Stimulated activated CD4-positive, alpha-beta T cell treated with anti-CD3 and anti-CD28 coated beads, Interleukin-15, amount 100 ng/mL, for 1 hour (primary cell): ENCODE measurements around the gene DHX34.
"Not testable (repeated sequence)": the region's sequence is repeated elsewhere in the genome, so short reads cannot be mapped to it uniquely, and the experiment has no call there.

Source experiments
- DNase-seq, 2 donors: peaks; one replicate each; pipeline ENCODE4 v3.0.0-alpha.2; 2020; ENCODE audit warnings: low read depth in 1 of 2, low spot score in 1 of 2

DHX34 gene

DNA sequence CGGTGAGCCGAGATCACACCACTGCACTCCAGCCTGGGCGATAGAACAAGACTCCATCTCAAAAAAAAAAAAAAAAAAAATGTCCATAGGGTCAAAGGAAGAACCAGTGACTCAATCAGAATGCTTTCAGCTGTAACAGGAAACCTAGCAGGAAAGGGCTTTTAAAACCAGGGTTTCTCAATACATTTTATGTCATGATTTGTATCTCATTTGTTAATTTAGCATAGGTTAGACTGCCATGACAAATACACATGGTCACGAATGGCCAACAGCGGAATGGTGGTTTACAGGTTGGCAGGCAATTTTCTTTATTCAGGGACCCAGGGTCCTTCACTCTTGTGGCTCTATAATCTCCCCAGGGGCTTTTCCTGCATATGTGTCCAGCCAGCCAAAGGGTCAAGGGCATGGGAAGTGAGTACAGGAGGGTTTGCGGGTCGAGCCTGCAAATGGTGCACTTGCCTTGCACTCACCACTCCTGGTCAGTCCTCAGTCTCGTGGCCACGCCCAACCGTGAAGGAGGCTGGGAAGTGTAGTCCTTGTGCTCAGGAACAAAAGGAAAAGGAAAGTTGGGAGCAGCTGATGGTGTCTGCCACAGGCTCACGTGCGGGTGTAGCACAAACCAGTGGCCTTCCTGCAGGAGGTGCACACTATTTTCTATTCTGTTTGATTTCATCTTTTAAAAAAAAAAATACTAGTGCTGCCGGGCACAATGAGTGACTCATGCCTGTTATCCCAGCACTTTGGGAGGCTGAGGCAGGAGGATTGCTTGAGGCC is 14.8 kb downstream of the DHX34 start:
- no peak for DNase-seq

DNA sequence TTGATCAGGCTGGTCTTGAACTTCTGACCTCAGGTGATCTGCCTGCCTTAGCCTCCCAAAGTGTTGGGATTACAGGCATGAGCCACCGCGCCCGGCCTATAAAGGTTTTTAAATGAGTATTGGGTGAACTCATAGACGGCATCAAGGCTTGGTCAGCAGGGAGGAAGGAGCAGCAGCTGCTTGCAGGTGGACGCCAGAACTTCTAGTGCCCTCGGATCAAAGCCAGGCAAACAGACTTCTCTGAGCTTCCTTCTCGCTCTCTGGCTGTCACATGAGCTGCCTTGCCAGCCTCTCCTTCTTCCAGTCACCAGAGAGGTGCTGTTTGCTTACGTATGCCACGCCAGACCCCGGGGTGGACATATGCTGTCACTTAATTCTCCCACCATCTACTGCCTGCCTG is 16.3 kb downstream of the DHX34 start:
- DNase-seq = not testable (repeated sequence)

DNA sequence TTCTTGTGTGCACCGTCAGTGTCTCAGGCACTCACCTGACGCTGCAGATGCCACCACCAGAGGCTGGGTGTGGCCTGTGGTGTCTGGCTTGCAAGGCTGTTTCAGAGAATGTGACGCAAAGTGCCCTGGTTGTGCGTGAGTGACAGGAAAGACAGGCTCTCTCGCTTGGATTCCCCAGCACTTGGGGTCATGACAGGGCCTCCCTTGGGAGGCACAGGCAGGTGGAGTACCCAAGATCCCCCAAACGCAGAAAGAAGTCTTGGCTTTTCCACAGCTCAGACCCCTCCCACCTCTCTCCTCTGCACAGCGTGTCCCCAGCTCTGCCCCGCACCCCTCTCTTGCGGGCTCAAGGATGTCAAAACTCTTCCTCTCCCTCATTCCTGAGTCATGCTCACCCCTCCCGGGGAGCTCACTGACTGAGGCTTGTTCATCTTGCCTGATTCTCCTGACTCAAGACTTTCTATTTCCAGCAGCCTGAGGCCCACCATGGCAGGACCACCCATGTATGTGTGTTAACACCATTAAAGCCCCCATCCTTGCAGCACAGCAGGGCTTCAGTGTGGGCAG is 21.0 kb downstream of the DHX34 start:
- DNase-seq = no peak

DNA sequence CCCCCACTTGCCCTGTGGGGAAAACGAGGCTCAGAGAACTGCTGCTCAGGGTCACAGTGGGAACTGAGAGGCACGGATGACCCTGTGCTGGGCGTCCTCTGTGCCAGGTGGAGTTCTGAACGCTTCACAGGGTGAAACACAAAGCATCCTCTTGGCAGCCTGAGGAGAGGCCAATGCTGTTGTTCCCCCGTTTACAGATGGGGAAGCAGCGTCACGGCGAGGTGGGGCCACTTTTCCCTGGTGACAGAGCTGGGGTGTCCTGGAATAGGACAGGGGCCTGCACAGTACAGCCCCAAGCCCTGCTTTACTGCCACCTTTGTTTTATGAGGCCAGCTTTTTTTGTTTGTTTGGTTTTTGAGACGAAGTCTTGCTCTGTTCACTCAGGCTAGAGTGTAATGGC is 22.1 kb downstream of the DHX34 start:
- DNase-seq = no peak

DNA sequence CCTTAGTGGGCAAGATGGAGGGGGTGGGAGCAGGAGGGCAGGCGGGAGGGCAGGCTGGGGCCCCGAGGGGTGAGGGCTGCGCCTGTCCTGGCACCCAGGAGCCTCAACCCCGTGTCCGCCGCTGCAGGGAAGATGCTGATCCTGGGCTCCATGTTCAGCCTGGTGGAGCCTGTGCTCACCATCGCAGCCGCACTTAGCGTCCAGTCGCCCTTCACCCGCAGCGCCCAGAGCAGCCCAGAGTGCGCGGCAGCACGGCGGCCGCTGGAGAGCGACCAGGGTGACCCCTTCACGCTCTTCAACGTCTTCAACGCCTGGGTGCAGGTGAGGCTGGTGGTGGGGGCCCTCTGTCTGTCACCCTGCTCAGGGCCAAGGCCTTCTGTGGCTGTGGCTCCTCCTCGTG is 23.5 kb downstream of the DHX34 start:
- no peak for DNase-seq

DNA sequence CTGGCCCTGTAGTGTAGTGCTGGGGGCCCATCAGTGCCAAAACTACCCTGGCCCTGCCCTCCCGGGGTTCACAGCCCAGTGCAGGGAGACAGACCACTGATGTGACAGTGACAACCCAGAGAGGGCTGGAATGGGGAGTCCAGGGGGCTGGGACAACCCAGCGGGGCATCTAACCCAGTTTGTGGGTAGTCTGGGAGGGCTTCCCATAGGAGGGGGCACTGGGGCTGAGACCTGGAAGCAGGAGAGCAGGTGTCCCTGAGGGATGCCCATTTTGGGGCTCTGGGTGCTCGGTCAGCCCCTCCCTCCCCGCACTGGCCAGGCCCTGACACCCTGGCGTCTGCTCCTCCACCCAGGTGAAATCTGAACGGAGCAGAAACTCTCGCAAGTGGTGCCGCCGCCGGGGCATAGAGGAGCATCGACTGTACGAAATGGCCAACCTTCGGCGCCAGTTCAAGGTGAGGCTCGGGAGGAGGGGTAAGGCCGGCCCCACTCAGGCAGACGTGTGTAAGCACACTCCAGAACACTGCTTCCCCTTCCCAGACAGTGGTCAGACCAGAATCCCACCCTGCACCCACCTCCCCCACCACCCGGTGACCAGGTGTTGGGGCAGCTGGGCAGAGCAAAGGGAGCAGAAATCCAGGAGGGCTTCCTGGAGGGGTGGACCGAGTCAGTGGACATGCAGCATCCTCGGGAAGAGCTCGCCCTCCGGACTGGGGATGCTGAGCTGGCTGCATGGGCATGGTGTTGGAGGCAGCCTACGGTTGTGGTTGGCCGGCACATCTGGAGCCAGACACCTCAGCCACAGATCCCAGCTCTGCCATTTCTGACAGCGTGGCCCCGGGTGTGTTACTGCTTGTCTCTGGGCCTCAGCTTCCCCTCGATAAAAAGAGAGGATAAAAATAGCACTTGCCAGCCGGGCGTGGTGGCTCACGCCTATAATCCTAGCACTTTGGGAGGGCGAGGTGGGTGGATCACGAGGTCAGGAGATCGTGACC is 24.4 kb downstream of the DHX34 start:
- DNase-seq = no peak

DNA sequence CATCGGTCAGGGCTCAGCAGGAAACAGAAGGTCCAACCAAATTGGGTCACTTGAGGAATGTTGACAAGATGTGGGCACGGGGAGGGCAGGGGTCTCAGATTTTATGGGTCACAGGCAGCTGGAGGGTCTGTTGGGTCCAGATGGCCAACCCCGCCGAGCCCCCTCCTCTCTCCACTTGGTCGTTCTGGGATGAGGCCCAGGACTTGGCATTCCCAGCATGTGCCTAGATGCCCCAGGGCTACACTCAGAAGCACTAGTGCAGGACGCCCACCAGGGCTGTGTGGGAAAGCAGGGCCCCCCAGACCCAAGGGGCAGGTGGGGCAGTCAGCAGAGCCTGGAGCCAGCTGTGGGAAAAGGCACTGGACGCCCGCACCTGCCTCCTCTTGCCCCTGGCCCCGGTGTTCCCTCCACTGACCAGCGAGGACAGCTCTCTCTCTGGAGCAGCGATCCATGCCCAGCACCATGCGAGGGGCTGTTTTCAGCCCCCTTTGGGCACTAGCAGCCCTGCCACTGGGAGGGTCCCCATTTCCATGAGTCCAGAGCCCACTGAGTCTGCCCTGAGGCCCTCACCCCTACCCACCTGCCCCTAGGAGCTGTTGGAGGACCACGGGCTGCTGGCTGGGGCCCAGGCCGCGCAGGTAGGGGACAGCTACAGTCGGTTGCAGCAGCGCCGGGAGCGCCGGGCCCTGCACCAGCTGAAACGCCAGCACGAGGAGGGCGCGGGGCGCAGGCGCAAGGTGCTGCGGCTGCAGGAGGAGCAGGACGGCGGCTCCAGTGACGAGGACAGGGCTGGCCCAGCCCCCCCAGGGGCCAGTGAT is 26.0 kb downstream of the DHX34 start:
- DNase-seq = no peak

DNA sequence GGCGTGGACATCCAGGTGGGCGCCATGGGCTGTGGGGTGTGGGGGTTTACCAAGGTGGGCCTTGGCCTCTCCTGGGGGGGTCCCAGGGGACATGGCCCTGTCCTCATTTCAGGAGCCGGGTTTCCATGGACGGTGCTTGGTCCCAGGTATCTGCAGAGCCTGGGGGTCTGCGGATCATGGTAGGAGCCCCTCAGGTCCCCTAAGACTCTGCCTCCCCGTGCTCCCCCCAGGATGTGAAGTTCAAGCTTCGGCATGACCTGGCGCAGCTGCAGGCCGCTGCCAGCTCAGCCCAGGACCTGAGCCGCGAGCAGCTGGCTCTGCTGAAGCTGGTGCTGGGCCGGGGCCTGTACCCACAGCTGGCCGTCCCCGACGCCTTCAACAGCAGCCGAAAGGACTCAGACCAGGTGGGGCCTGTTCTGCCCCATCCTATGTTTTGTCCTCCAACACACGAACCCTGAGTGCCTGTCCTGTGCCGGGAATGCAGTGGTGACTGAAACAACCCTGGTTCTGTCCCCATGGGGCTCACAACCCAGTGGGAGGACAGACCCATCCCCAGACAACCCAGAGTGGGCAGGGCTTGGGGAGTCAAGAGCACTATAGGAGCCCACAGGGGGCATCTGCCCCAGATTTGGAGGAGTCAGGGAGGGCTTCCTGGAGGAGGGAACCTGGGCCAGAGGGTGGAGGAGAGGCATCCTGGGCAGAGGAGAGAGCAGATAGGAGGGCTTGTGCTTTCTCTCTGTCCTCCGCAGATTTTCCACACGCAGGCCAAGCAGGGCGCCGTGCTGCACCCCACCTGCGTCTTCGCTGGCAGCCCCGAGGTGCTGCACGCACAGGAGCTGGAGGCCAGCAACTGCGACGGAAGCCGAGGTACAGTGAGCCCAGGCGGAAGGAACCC is 26.8 kb downstream of the DHX34 start:
- no peak for DNase-seq

DNA sequence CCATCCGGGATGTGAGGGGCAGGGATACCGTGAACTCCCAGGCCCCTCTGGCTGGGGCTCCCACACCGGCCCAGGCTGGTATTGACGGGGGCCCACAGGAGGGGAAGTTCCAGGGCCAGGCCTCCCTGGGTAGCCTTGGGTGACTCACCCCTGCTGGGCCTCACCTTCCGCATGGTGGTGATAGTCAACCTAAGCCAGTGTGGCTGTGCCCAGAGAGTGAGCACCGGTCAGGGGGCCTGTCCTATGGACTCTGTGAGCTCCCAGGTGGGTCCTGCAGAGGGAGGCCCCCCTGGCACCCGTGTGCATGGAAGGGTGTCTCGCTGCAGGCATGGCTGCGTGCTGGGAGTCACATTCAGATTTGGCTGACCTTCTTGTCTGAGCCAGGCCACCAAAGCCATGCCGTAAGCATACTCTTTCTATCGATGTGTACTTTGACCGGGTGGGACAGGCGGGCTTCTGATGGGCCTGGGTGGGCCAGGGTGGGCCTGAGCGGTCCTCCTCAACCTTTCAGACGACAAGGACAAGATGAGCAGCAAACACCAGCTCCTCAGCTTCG is 27.6 kb downstream of the DHX34 start:
- no peak for DNase-seq

DNA sequence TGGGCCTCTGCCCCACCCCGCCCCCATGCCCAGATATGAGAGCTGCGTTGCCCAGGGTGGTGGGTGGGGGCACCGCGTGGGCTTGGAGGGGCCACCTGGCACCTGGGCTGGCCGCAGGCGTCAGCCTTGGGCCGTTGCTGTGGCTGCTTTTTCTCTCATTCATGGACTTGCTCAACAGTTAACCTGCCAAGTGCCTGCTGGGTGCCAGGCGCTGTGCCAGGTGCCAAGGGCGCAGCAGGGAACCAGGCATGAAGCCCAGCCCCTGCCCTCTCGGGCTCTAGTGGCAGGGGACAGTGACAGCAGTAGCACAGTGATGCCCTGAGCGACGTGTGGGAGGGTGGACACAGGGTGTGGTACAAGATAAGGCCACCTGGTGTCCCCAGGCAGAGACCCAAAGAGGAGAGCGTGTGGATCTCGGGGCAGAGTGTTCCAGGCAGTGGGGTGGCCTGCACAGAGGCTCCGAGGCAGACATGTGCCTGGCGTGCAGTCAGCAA is 28.1 kb downstream of the DHX34 start:
- no peak for DNase-seq

DNA sequence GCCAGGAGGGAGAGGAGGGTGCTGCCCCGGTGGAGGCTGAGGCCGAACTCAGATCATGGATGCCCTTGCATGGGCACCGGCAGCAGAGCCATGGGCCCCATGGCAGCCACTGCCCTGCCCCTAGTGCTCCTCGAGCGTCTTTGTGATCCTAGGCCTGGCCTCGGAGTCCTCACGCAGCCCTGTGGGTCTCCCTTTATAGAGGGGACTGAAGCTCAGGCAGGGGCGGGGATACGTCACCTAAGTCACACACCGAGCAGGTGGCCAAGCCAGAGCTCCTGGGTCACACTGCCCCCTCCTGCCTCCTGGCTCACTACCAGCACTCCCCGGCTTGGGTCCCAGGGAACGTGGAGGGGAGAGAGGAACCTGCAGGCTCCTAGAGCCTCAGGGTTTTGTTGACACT is 28.7 kb downstream of the DHX34 start:
- DNase-seq = no peak

DNA sequence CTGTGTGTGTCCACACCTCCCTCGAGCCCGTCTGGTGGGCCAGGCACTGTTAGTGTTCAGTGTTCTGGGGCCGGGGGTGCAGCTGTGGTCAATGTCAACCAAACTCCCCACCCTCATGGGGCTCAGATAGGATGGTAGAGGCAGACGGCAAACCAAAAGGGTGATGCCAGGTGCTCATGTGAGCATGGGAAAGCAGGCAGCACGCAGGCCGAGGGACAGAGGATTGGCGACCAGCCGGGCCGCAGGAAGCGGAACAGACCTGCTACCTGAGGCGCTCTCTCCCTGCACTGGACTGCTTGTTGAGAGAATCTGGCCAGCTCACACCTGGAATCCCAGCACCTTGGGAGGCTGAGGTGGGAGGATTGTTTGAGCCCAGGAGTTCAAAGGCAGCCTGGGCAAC is 29.1 kb downstream of the DHX34 start:
- no peak for DNase-seq

DNA sequence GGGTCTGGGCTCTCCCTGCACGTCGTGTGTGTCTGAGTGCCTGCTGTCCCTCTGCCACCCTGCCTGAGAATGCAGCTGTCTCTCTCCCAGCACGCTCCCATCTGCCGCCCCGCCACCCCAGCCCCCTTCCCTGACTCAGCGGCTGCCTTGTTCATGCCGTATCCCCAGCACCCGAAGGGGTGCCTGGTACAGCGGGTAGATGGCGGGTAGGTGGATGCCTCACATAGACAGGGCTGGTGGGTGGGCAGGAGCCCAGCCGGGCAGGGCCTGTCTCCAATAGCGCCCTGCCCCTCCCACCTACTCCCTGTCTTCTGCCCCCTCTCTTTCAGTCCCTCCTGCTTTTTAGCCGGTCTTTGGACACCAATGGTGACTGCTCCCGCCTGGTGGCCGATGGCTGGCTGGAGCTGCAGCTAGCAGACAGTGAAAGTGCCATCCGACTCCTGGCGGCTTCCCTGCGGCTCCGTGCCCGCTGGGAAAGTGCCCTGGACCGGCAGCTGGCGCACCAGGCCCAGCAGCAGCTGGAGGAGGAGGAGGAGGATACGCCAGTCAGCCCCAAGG is 30.3 kb downstream of the DHX34 start:
- DNase-seq = no peak

DNA sequence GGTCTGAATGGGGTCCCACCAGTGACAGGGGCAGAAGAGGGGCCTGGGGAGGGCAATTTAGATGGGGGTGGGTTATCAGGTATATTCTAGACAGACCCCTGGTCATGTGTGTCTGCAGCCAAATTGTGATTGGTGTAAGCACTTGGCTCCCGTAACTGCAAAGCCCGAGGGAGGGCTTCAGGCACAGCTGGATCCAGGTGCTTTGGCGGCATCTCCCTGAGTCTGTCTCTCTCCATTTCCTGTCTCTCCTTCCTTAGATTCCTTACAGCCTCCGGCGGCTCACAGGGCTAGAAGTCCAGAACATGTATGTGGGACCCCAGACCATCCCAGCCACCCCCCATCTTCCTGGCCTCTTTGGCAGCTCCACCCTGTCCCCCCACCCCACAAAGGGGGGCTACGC is 31.4 kb downstream of the DHX34 start:
- no peak for DNase-seq

DNA sequence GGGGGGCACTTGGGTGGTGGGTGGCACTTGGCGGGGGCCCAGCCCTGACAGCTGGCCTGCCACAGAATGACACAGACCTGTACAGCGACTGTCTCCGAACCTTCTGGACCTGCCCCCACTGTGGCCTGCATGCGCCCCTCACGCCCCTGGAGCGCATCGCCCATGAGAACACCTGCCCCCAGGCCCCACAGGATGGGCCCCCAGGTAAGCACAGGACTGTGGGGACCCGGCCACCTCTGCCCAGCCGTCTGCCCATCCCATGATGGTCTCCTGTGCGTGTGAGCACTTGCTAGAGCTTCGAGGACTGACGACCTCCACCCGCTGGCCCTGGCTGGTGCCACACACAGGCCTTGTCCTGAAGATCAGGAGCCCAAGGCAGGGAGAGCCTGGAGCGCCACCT is 32.0 kb downstream of the DHX34 start:
- no peak for DNase-seq

DNA sequence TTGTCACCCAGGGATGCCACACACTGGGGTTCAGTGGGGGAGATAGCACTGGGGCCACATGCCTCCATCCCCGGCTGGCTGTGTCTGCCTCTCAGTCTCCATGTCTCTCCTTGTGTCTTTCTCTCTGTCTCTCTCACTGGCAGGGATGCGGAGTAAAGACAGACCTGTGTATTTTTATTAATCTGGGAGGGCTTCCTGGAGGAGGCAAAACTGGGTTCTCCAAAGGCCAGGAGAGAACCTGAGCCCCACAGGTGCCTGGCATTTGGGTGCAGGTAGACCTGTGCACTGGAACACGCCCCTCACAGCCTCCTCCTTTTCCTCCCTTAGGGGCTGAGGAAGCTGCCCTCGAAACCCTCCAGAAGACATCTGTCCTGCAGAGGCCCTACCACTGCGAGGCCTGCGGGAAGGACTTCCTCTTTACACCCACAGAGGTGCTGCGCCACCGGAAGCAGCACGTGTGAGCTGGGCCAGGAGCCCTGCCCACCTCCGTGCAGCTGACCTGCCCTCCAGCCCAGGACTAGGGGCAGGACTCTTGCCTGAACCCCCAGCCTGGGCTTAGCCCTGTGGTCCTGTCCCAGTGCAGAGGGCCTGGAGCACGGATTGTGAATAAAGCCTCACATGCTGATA is 32.7 kb downstream of the DHX34 start:
- no peak for DNase-seq

DNA sequence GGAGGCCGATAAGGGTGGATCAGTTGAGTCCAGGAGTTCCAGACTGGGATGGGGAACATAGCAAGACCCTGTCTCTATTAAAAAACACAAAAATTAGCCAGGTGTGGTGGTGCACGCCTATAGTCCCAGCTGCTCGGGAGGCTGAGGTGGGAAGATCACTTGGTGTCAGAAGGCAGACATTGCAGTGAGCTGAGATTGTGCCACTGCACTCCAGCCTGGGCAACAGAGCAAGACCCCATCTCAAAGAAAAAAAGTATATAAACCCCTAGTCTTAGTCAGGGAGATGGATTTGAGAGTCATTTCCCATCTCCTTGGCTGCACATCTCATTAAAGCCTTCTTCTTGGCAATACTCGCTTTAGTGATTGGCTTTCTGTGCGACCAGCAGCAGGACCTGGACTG is 34.8 kb downstream of the DHX34 start:
- not testable (repeated sequence) for DNase-seq

DNA sequence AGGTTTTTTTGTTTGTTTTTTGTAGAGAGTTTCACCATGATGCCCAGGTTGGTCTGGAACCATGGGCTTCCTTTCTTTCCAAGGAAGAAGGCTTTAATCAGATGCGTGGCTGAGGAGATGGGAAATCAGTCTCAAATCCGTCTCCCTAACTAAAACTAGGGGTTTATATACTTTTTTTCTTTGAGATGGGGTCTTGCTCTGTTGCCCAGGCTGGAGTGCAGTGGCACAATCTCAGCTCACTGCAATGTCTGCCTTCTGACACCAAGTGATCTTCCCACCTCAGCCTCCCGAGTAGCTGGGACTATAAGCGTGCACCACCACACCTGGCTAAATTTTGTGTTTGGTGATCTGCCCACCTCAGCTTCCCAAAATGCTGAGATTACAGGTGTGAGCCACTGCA is 35.4 kb downstream of the DHX34 start:
- DNase-seq = not testable (repeated sequence)

DNA sequence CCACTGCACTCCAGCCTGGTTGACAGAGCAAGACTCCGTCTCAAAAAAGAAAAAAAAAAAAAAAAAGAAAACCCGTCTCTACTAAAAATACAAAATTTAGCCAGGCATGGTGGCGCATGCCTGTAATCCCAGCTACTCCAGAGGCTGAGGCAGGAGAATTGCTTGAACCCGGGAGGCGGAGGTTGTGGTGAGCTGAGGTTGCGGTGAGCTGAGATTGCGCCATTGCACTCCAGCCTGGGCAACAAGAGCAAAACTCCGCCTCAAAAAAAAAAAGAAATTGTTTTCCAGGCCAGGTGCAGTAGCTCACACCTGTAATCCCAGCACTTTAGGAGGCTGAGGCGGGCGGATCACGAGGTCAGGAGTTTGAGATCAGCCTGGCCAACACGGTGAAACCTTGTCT is 37.5 kb downstream of the DHX34 start:
- DNase-seq = not testable (repeated sequence)
